Hematopoietic multipotent progenitor cell treated with erythropoietin and hydrocortisone succinate and interleukin-3 and kit ligand, for 15 days (in vitro differentiated cells): ENCODE measurements around the gene MYCL.
"Not testable (repeated sequence)": the region's sequence is repeated elsewhere in the genome, so short reads cannot be mapped to it uniquely, and the experiment has no call there.

ENCODE experiments used
- DNase-seq: peaks from one replicate; pipeline ENCODE4 v3.0.0-alpha.2; 2015; ENCODE audit warnings: low spot score

MYCL gene

GRCh38 chr1:39890273-39890672 lies 11.4 kb downstream of the MYCL start:
- no peak for DNase-seq

DNA sequence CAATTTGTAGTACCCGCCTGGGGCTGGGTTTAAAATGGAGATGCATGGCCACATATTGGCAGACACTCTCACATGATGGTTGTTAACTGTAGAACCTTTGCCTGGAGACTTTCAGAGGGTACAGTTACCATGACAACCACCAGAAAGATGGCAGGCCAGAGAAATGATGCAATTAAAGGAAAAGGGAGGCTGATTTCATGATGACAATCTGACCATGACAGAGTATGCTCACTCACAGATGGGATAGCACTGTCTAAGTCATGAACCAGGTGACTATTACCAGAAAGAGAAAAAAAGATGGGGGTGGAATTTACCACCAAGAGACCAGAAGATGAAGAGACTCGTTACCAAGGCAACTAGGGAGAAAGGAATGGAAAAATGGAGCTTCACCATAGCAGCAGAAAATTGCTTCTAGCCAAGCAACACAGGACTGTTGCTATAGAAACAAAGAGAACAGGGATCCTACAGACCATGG lies 14.9 kb downstream of the MYCL start:
- DNase-seq, result no peak

GRCh38 chr1:39885516-39885915 lies 16.2 kb downstream of the MYCL start:
- no peak for DNase-seq

DNA sequence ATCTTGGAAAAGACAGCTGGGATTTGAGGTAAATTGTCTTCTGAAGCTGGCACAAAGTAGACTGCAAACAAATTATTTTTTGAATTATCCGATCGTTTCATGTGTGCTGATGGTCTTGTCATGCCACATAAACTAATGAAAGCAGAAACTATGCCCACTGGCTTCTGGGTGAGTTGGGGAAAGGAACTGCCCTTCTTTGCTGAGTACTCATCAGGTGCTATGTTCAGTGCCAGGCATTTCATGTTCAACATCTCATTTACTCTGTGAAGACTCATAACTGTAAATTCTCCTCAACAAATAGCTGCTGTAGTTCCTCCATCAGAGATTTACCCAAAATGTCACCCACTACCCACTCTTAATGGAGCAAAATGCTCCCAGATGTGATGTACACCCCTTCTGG lies 19.6 kb downstream of the MYCL start:
- DNase-seq, result no peak

DNA sequence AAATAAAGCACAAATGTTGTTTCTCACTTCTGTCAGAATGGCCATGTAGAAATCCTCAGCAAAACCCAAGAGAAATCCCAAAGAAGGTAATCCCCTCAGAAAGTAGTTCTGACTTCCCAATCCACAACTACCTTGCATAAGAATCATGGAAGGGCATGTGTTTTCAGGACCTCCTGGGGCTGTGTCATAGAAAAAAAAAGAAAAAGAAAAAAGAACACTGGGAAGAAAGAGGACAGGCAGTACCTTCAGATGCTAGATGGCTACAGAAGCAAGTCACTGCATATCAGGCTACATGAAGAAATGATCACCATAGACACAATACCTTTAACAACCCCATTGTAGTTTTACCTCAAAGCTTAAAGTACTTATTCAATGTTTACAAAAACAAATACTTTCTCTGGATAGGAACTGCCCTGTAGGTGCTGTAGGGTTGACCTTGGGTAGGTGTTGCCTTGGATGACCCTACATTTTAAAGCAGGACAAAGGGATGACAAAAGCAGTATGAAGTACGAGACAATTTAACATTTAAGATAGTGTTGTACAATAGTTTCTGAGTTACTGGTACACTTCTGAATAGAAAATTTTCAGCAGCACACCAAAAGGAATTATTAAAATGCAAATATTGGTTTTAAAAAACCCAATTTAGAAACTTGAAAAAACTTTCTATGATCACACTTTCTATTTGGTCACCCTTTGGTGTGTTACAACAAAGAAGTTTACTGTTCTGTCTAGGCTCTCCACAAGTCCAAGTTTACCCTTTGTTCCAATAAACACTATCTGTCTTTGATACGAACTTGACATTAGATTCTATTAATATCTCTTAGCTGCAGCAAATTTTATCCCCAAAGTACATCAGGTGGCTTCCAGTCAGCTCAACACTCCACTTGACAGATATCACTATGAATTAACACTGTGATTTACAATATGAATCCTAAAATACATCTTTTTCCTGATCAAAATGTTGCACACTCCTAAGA lies 23.4 kb downstream of the MYCL start:
- DNase-seq, result no peak

- no peak for DNase-seq
Observed at GRCh38 chr1:39877231-39877778, 24.4 kb downstream of the MYCL start.

DNA sequence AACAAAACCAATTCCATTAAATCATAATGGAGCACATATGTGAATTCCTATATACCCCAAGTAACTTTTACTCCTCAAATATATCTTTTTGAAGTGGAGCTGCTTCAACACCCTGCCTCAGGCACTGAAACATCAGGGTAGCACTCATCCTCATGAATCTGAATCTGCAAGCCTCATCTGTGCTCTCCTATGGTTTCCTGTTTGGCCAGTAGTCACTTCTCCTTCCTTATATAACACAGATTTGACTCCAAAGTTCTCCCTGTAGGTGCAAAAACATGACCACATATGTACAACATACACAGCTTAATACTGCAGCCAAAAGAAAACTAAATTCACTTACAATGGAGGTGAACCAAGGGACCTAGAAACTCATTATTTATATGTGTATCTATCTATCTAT lies 25.6 kb downstream of the MYCL start:
- DNase-seq, result no peak

DNA sequence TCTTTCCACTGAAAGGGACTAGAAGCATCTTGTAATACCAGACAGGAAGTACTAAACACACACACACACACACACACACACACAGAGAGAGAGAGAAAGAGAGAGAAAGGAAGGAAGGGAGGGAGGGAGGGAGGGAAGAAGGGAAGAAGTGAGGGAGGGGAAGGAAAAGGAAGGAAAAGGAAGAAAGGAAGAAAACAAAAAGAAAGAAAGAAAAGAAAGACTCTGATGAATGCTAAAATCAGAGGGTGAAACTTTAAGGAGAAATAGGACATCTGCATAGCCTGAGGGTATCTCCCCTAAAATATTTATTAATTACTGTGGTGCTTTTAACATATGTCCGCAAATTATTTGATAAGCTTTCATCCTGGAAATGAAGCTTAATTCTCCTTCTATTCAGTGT lies 29.0 kb downstream of the MYCL start:
- no peak for DNase-seq

DNA sequence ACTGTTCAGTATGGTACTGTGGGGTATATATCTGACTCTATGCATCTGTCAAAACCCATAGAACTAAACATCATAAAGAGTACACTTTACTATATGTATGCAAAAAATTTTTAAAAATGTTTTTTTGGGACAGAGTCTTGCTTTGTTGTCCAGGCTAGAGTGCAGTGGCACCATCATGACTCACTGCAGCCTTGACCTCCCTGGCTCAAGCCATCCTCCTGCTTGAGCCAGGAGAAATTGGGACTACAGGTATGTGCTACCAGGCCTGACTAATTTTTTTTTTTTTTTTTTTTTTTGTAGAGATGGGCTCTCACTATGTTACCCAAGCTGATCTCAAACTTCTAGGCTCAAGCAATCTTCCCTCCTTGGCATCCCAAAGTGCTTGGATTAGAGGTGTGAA lies 29.9 kb downstream of the MYCL start:
- DNase-seq, result no peak

DNA sequence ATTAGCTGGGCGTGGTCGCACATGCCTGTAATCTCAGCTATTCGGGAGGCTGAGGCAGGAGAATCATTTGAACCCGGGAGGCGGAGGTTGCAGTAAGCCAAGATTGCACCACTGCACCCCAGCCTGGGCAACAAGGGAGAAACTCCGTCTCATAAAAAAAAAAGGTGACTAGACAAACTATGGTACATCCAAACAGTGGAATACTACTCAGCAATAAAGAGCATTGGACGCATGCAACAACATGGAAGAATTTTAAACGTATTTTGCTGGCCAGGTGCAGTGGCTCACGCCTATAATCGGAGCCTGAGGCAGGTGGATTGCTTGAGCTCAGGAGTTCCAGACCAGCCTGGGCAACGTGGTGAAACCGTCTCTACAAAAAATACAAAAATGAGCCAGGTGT lies 30.7 kb downstream of the MYCL start:
- DNase-seq, result not testable (repeated sequence)

GRCh38 chr1:39869538-39870112 lies 32.1 kb downstream of the MYCL start:
- DNase-seq, result not testable (repeated sequence)

GRCh38 chr1:39866767-39867166 lies 35.0 kb downstream of the MYCL start:
- DNase-seq, result no peak

GRCh38 chr1:39865762-39866161 lies 36.0 kb downstream of the MYCL start:
- no peak for DNase-seq

- no peak for DNase-seq
Observed at GRCh38 chr1:39863177-39863576, 38.5 kb downstream of the MYCL start.

- DNase-seq, result no peak
Observed at GRCh38 chr1:39861003-39861402, 40.7 kb downstream of the MYCL start.

DNA sequence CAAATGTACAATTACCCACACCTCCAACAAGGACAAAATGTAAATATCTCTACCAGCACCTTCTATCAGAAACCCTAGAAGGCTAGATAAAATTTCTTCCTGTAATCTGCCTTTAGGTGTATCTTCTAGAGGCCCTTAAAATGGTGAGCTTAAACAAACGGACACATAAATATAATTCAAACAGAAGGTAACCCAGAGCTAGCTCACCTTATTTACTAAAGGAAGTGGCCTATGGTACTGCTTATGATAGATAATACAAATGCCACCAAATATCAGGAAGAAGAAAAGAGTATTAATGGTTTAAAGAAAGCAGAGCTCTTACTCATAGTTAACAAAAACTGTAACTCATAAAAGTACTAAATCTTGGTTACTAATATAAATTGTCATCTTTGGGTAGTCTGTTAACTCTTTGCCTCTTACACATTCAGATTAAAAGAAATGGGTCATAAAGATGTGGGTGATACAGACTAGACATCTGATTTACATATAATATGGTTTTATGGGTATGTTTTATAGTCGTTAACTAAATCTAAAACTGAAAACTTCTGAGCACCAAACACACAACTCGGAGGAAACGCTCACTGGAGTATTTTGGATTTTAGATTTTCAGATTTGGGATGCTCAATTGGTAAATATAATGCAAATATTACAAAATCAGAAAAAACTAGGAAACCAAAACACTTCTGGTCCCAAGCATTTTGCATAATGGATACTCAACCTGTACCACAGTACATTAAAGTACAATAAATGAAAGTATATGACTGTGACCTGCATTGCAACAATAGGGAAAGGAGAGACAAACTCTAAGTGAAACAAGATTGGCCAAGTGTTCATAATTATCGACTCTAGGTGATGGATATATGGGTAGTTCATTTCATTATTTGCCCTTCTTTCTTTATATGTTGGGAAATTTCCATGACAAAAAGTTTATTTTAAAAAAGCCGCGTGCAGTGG lies 41.6 kb downstream of the MYCL start:
- DNase-seq, result no peak

DNA sequence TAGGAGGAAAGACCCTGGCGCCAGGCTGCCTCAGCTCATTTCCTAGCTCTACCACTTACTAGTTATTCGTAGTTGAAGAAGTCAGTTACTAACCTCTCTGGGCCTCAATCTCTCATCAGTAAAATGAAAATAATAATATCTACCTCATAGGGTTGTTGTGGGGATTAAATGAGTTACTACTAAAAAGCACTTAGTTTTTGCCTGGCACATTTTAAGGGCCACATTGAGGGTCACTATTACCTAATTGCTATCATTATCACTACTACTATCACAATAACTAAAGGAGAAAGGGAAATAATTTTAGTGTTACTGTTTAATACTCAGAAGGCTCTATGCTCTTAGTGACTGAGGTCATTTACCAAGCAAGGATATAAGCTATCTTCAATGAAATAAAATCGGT lies 43.4 kb downstream of the MYCL start:
- no peak for DNase-seq

- no peak for DNase-seq
Observed at GRCh38 chr1:39857126-39857878, 44.4 kb downstream of the MYCL start.

GRCh38 chr1:39854738-39855137 lies 47.0 kb downstream of the MYCL start:
- DNase-seq, result no peak

- no peak for DNase-seq
Observed at GRCh38 chr1:39854314-39854713, 47.4 kb downstream of the MYCL start.

- DNase-seq, result no peak
Observed at GRCh38 chr1:39852876-39853275, 48.8 kb downstream of the MYCL start.
